ENCODE results near the gene EIF4E. TPM values are rescaled to one million over a fixed set of nuclear protein-coding genes. Genes with fewer than 3 reads are reported as not detected.

Gene EIF4E
- polyA plus RNA-seq, 1 donor from 2014 or later: 189 TPM

- Histone ChIP-seq H3F3A (ENCODE audit: insufficient read depth, low read length, poor library complexity, severe bottlenecking) (no peaks in the 10 kb centered on the region), H3K4me2 (ENCODE audit: low read length) (no peak overlapping the region), H3K9me2 (ENCODE audit: insufficient read depth, low read length) (no peaks in the 10 kb centered on the region), H3K4me3 (ENCODE audit: low read length) (no peak overlapping the region), H3K9me3 (ENCODE audit: low read length) (no peaks in the 10 kb centered on the region), H3K27ac (ENCODE audit: low read length) (no peak overlapping the region), H3K27me3 (ENCODE audit: insufficient read depth, low read depth, low read length) (no peaks in the 10 kb centered on the region), H2AFZ (ENCODE audit: low read depth, low read length) (no peak overlapping the region), H3K36me3 (ENCODE audit: insufficient read depth, low read length) (no peaks in the 10 kb centered on the region), H4K20me1 (ENCODE audit: insufficient read depth) (no peaks in the 10 kb centered on the region), H3K9ac (ENCODE audit: low read length) (no peak overlapping the region), H3K79me2 (replicated peaks; ENCODE audit: insufficient read depth, low read length) (no peaks in the 10 kb centered on the region)
- no peak for TF ChIP-seq SMC3 (conservative IDR thresholded peaks at IDR 0.05; ENCODE audit: poor library complexity)
- TF ChIP-seq POLR2AphosphoS5 (IDR thresholded peaks at IDR 0.05): no peak
- no peak for TF ChIP-seq EZH2 (IDR thresholded peaks at IDR 0.05; ENCODE audit: borderline replicate concordance, insufficient read depth, low read length, poor library complexity, severe bottlenecking)
- TF ChIP-seq REST (IDR thresholded peaks at IDR 0.05; ENCODE audit: borderline replicate concordance): no peak
- TF ChIP-seq MXI1 (conservative IDR thresholded peaks at IDR 0.05; ENCODE audit: poor library complexity, severe bottlenecking): no peak
- TF ChIP-seq RAD21 (conservative IDR thresholded peaks at IDR 0.05): no peak
- TF ChIP-seq, protein P1, sequence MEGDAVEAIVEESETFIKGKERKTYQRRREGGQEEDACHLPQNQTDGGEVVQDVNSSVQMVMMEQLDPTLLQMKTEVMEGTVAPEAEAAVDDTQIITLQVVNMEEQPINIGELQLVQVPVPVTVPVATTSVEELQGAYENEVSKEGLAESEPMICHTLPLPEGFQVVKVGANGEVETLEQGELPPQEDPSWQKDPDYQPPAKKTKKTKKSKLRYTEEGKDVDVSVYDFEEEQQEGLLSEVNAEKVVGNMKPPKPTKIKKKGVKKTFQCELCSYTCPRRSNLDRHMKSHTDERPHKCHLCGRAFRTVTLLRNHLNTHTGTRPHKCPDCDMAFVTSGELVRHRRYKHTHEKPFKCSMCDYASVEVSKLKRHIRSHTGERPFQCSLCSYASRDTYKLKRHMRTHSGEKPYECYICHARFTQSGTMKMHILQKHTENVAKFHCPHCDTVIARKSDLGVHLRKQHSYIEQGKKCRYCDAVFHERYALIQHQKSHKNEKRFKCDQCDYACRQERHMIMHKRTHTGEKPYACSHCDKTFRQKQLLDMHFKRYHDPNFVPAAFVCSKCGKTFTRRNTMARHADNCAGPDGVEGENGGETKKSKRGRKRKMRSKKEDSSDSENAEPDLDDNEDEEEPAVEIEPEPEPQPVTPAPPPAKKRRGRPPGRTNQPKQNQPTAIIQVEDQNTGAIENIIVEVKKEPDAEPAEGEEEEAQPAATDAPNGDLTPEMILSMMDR (IDR thresholded peaks at IDR 0.05; ENCODE audit: poor library complexity, severe bottlenecking): no peak
- TF ChIP-seq EP300 (conservative IDR thresholded peaks at IDR 0.05; ENCODE audit: poor library complexity, severe bottlenecking): no peak
- TF ChIP-seq TAF1 (IDR thresholded peaks at IDR 0.05; ENCODE audit: low read depth): no peak
These were observed 38.9 kb upstream of the EIF4E start for GRCh38 chr4:98967786-98968329.

DNA sequence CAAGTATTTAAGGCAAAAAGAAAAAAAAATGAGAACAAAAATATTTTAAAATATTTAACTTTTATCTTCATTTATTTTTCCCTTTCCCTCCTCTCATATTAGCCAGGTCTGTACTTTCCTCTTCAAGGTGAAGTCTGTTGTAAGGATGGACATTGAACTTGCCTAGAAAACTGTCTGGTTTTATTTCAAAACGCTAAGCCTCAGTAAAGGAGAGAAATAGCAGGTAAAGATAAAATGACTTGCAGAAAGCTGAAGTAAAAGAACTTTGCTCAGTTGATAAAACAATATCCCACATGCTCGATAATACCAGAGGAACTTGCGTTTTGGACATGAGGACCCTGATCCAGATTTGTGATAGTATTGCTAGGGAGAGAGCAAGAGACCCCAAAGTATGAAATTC lies 38.0 kb upstream of the EIF4E start:
- Histone ChIP-seq H3K4me3 (ENCODE audit: low read length) (no peak overlapping the region), H2AFZ (ENCODE audit: low read depth, low read length) (no peak overlapping the region), H3K9me2 (ENCODE audit: insufficient read depth, low read length) (no peaks in the 10 kb centered on the region), H3K9ac (ENCODE audit: low read length) (no peak overlapping the region), H3K4me2 (ENCODE audit: low read length) (no peak overlapping the region), H3K27me3 (ENCODE audit: insufficient read depth, low read depth, low read length) (no peaks in the 10 kb centered on the region), H3K79me2 (replicated peaks; ENCODE audit: insufficient read depth, low read length) (no peaks in the 10 kb centered on the region), H4K20me1 (ENCODE audit: insufficient read depth) (no peaks in the 10 kb centered on the region), H3K27ac (ENCODE audit: low read length) (no peak overlapping the region), H3K9me3 (ENCODE audit: low read length) (no peaks in the 10 kb centered on the region), H3F3A (ENCODE audit: insufficient read depth, low read length, poor library complexity, severe bottlenecking) (no peaks in the 10 kb centered on the region), H3K36me3 (ENCODE audit: insufficient read depth, low read length) (no peaks in the 10 kb centered on the region)
- TF ChIP-seq, protein P1 (IDR thresholded peaks at IDR 0.05; ENCODE audit: poor library complexity, severe bottlenecking): no peak
- TF ChIP-seq RAD21 (conservative IDR thresholded peaks at IDR 0.05) (no peak), EP300 (conservative IDR thresholded peaks at IDR 0.05; ENCODE audit: poor library complexity, severe bottlenecking) (no peak), SMC3 (conservative IDR thresholded peaks at IDR 0.05; ENCODE audit: poor library complexity) (no peak), REST (IDR thresholded peaks at IDR 0.05; ENCODE audit: borderline replicate concordance) (no peak), EZH2 (IDR thresholded peaks at IDR 0.05; ENCODE audit: borderline replicate concordance, insufficient read depth, low read length, poor library complexity, severe bottlenecking) (no peak), TAF1 (IDR thresholded peaks at IDR 0.05; ENCODE audit: low read depth) (no peak), MXI1 (conservative IDR thresholded peaks at IDR 0.05; ENCODE audit: poor library complexity, severe bottlenecking) (no peak), POLR2AphosphoS5 (IDR thresholded peaks at IDR 0.05) (no peak)
